Esophagus squamous epithelium (tissue), 5 donors: ENCODE results near the gene UCP2. TPM values are rescaled to one million over a fixed set of nuclear protein-coding genes. Genes with fewer than 3 reads are reported as not detected.

Source experiments
- DNase-seq: peaks from one replicate; lab custom pipeline; 2025; lab: John Stamatoyannopoulos, UW
- H3K27ac ChIP-seq, 4 donors: fragments of 200-600 bp; sonication (generic); one replicate each; pipeline ENCODE4 v1.5.1; 2016 to 2019; ENCODE audit warnings: mild to moderate bottlenecking in 1 of 4
- H3K27me3 ChIP-seq, 4 donors: fragments of 200-600 bp; sonication (generic); 1 replicate in 3 of 4; 2 replicates in 1 of 4; pipeline versions ENCODE4 v1.5.1 to v1.6.0; 2017 to 2021; ENCODE audit warnings: antibody characterized with exemption in 1 of 4
- H3K36me3 ChIP-seq, 3 donors: fragments of 200-600 bp; sonication (generic); one replicate each; pipeline ENCODE4 v1.5.1; 2016 to 2019
- H3K4me1 ChIP-seq, 3 donors: fragments of 200-600 bp; sonication (generic); one replicate each; pipeline ENCODE4 v1.5.1; 2017 to 2019
- H3K4me3 ChIP-seq, 4 donors: fragments of 200-600 bp; sonication (generic); 1 replicate in 3 of 4; 2 replicates in 1 of 4; pipeline ENCODE4 v1.5.1; 2016 to 2019; ENCODE audit warnings: mild to moderate bottlenecking in 2 of 4, moderate library complexity in 1 of 4
- H3K9me3 ChIP-seq, 3 donors: fragments of 200-600 bp; sonication (generic); one replicate each; pipeline ENCODE4 v1.5.1; 2016 to 2019
- CTCF ChIP-seq, 6 experiments: fragments of 450-650 bp in 4 of 6; fragments of 200-600 bp in 2 of 6; sonication (generic) in 2 of 6; IDR thresholded peaks; one replicate each; pipeline ENCODE4 v1.5.1; 2016 to 2019; ENCODE audit warnings: antibody characterized with exemption in 6 of 6, mild to moderate bottlenecking in 4 of 6, moderate library complexity in 4 of 6
- POLR2A ChIP-seq, 4 donors: fragments of 450-650 bp; IDR thresholded peaks; one replicate each; pipeline ENCODE4 v1.6.1; 2017; ENCODE audit warnings: antibody characterized with exemption in 4 of 4, mild to moderate bottlenecking in 4 of 4, moderate library complexity in 3 of 4
- WGBS, 2 donors: methylation state at CpG; one replicate each; pipeline ENCODE4 v1.1.5; 2018; 5-methylcytosine and 5-hydroxymethylcytosine counted together
- intact Hi-C: fragments of 100-400 bp; cut with DNase I; formaldehyde crosslinking; loops from one replicate; pipeline ENCODE4 v1.15.0; 2022
- total RNA-seq, 4 donors: library from RNA; depleted of rRNA; stranded (reverse); fragments of >200 nt; gene quantifications; one replicate each; pipeline ENCODE4 v1.1.0, GENCODE V29; 2016
- donor health status: DM: yes; HTN: yes; CAD: no.

The UCP2 gene
- total RNA-seq, 4 donors from 2014 or later: 4.0 to 26.7 (median 7.1) TPM

DNA sequence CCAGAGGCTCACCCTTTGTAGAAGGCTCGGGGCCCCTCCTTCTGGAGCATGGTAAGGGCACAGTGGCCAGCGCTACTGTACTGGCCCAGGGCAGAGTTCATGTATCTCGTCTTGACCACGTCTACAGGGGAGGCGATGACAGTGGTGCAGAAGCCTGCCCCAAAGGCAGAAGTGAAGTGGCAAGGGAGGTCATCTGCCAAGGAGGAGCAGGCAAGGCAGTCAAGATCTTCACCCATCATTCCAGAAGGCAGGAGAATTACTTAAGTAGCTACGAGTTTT is 7.2 kb downstream of the UCP2 start:
- Histone ChIP-seq H3K36me3 (peaks cover 0 to 36% (median 0%) of the 10 kb centered on the region in 3 donors), H3K4me3 (no peak overlapping the region), H3K27ac (no peak overlapping the region), H3K9me3 (no peaks in the 10 kb centered on the region), H3K27me3 (no peaks in the 10 kb centered on the region), H3K4me1 (peaks cover 7 to 44% (median 18%) of the 10 kb centered on the region in 3 donors)
- 63% methylated on average over 6 of the region's 6 CpGs; no CpG with 5 or more reads in 1 of the 2 donors for WGBS, 2 donors
- no peak for DNase-seq
- TF ChIP-seq CTCF (IDR thresholded peaks at IDR 0.05) (no peak), POLR2A (IDR thresholded peaks at IDR 0.05) (no peak)
- intact Hi-C loops: no loop called here

- WGBS, 2 donors: 89 to 93% methylated on average over 13 of the region's 13 CpGs
- intact Hi-C loops: no loop called here
- Histone ChIP-seq H3K36me3 (peaks cover 0 to 36% (median 0%) of the 10 kb centered on the region in 3 donors), H3K4me3 (no peak overlapping the region), H3K27ac (peak overlapping the region in 1 of 4 donors; percentile 55), H3K4me1 (peaks cover 7 to 39% (median 16%) of the 10 kb centered on the region in 3 donors), H3K9me3 (no peaks in the 10 kb centered on the region), H3K27me3 (no peaks in the 10 kb centered on the region)
- DNase-seq: no peak
- TF ChIP-seq CTCF (IDR thresholded peaks at IDR 0.05) (no peak), POLR2A (IDR thresholded peaks at IDR 0.05) (no peak)
These were observed 7.8 kb downstream of the UCP2 start for GRCh38 chr11:73974604-73975478.

DNA sequence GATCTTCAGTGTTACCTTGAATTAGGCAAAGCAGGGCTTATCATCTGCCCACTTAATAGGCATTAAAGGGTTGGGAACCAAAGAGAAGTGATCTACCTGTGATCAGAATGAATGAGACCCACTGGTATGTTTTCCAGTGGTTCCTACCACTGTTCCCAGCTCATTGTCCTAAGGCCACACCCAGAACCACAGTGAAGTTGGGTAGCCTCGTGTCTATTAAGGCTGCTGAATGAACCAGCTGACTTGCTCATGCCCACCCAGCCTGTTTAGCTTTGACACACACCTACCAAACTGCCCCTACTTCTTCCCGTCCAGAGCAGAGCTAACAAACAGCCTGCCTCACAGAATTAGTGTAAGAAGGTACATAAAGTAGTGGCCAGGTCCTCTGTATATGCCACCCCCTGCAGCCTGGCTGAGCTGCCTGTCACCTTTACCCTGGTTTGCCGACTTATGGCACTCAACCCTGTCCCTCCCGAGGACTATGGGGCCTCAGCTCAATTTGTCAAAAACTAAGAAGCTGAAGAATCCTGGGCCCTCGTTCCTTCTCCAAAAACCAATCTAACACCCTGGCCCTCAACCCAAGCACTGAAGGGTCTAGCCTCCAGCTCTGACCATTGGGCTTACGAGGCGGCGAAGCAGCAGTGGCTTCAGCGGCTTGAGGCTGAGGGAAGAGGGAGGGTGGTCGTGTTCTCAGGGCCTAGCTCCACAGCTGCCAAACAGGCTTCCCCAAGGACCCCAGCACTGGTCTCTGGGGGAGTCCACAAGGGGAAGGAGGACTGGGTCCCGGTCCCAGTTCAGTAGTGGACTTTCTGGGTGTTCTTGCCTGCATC is 9.8 kb downstream of the UCP2 start:
- no peaks in the 10 kb centered on the region for H3K27me3 ChIP-seq
- peaks cover 7 to 20% (median 16%) of the 10 kb centered on the region in 3 donors for H3K4me1 ChIP-seq
- 75% methylated on average over 7 to 11 of the region's 11 CpGs for WGBS, 2 donors
- peak overlapping the region in 1 of 4 donors; percentile 10 for H3K27ac ChIP-seq
- TF ChIP-seq CTCF (IDR thresholded peaks at IDR 0.05) (no peak), POLR2A (IDR thresholded peaks at IDR 0.05) (no peak)
- intact Hi-C loops: no loop called here
- no peak overlapping the region for H3K4me3 ChIP-seq
- no peak for DNase-seq
- no peaks in the 10 kb centered on the region for H3K9me3 ChIP-seq
- H3K36me3 ChIP-seq: peaks cover 0 to 28% (median 0%) of the 10 kb centered on the region in 3 donors

DNA sequence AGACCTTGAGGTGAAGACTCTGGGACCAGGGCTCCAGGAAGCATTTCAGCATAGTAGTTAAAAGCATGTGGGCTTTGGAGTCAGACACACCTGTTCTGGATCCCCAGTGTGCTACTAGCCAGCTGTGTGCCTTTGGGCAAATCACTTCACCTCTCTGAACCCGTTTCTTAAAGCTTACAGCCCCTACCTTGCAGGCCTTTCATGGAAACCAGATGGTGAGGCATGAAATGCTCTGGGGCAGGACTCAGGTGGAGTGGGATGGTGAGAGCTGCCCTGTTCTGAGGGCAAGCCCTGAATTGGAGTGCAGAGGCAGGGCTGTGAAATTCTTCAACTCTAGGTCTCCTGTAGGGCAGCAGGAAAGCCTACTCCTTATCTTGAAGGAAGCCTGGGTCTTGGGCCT is 10.5 kb downstream of the UCP2 start:
- Histone ChIP-seq H3K9me3 (no peaks in the 10 kb centered on the region), H3K4me1 (peaks cover 7 to 17% (median 16%) of the 10 kb centered on the region in 3 donors), H3K36me3 (peaks cover 0 to 21% (median 0%) of the 10 kb centered on the region in 3 donors), H3K4me3 (no peak overlapping the region), H3K27ac (no peak overlapping the region), H3K27me3 (no peaks in the 10 kb centered on the region)
- no peak for DNase-seq
- 50 to 100% methylated on average over 1 of the region's 1 CpG for WGBS, 2 donors
- no peak for TF ChIP-seq CTCF (IDR thresholded peaks at IDR 0.05)
- no peak for TF ChIP-seq POLR2A (IDR thresholded peaks at IDR 0.05)
- intact Hi-C loops: no loop called here
